Activated CD8-positive, alpha-beta memory T cell treated with anti-CD3 and anti-CD28 coated beads, Interleukin-2, amount 50 U/mL, for 24 hours (primary cell): ENCODE data around the gene IL3.

Experiments
- DNase-seq: peaks from one replicate; pipeline ENCODE4 v3.0.0-alpha.2; 2020; ENCODE audit errors: extremely low read depth

The IL3 gene

GRCh38 chr5:132060501-132061161, at the start of gene IL3:
TSS of gene IL3 (plus strand) at chr5:132060655. CDS start at chr5:132060707, 52 bp downstream.
- DNase-seq, result no peak

GRCh38 chr5:132010989-132011621, 49.4 kb upstream of the IL3 start:
- no peak for DNase-seq

GRCh38 chr5:132011622-132012343, 48.7 kb upstream of the IL3 start, which contains the start of gene ACSL6:
TSS of gene ACSL6 (minus strand) at chr5:132011658. CDS start at chr5:132011553, 105 bp downstream.
- no peak for DNase-seq

GRCh38 chr5:132012371-132013005, 48.0 kb upstream of the IL3 start:
- no peak for DNase-seq

GRCh38 chr5:132013006-132013689, 47.3 kb upstream of the IL3 start:
- no peak for DNase-seq

- DNase-seq, result no peak
These were observed 46.7 kb upstream of the IL3 start for GRCh38 chr5:132013711-132014110.

GRCh38 chr5:132016721-132017250, 43.7 kb upstream of the IL3 start:
- no peak for DNase-seq

- DNase-seq, result no peak
These were observed 43.1 kb upstream of the IL3 start for GRCh38 chr5:132017316-132017715.

GRCh38 chr5:132017738-132018625, 42.5 kb upstream of the IL3 start:
- no peak for DNase-seq

GRCh38 chr5:132019337-132019736, 41.1 kb upstream of the IL3 start:
- no peak for DNase-seq

GRCh38 chr5:132019857-132020555, 40.4 kb upstream of the IL3 start:
- peak; percentile 61 for DNase-seq

GRCh38 chr5:132020568-132021339, 39.7 kb upstream of the IL3 start:
- DNase-seq, result no peak

- DNase-seq, result no peak
These were observed 38.8 kb upstream of the IL3 start for GRCh38 chr5:132021654-132022053.

- DNase-seq, result no peak
These were observed 37.7 kb upstream of the IL3 start for GRCh38 chr5:132022737-132023136.

- no peak for DNase-seq
These were observed 37.0 kb upstream of the IL3 start for GRCh38 chr5:132023258-132024116.

- no peak for DNase-seq
These were observed 36.4 kb upstream of the IL3 start for GRCh38 chr5:132024117-132024435.

GRCh38 chr5:132024789-132025402, 35.6 kb upstream of the IL3 start:
- DNase-seq, result no peak
